Measurements from ENCODE around the gene SEMA5A. TPM values are rescaled to one million over a fixed set of nuclear protein-coding genes. Genes with fewer than 3 reads are reported as not detected.

Gene SEMA5A
- total RNA-seq, 1 donor from 2014 or later, result 13.8 TPM

DNA sequence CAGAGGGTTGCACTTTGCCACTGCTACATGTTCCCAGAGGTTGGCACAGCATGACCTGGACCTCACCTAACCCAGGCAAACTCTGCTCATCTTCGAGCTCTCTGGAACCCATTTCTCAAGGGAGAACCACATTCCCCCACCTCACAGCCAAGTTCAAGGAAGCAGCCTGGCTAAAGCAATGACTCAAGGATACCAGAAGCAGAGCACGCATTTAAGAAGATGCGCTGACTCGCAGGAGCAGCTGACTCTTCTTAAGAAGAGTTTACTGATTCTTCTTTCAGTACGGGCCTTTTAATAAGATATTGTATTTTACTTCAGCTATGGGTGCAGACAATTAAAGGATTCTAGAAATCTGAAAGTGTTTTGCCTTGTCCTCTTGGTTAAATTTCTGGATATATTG, 4.1 kb upstream of the SEMA5A start:
- FAIRE-seq (no peak), DNase-seq (ENCODE audit: low read depth) (peak; percentile 27)
- Mint-ChIP-seq H3K27ac (ENCODE audit: unreplicated experiment) (no peak overlapping the region), H3K9me3 (ENCODE audit: unreplicated experiment) (no peaks in the 10 kb centered on the region), H3K4me1 (ENCODE audit: low read depth, unreplicated experiment) (peaks cover 16% of the 10 kb centered on the region), H3K36me3 (ENCODE audit: low read depth, unreplicated experiment) (peaks cover 31% of the 10 kb centered on the region), H3K27me3 (ENCODE audit: low read depth, unreplicated experiment) (no peaks in the 10 kb centered on the region), H3K4me3 (ENCODE audit: unreplicated experiment) (no peak overlapping the region)
- Histone ChIP-seq H2AFZ (ENCODE audit: low read depth, low read length) (no peak overlapping the region), H3K4me3 (ENCODE audit: insufficient read depth, low read depth, low read length) (no peak overlapping the region), H3K27me3 (ENCODE audit: insufficient read depth, low read length) (no peaks in the 10 kb centered on the region), H4K20me1 (ENCODE audit: insufficient read depth, low read length) (peaks cover 3% of the 10 kb centered on the region), H3K9me3 (ENCODE audit: insufficient read depth, low read depth, low read length) (no peaks in the 10 kb centered on the region), H3K27ac (ENCODE audit: low read depth, low read length) (no peak overlapping the region), H3K9ac (ENCODE audit: low read length) (no peak overlapping the region), H3K4me1 (ENCODE audit: insufficient read depth, low read length) (peaks cover 3% of the 10 kb centered on the region), H3K36me3 (ENCODE audit: insufficient read depth, low read length) (peaks cover 33% of the 10 kb centered on the region), H3K4me2 (ENCODE audit: low read length) (no peak overlapping the region), H3K79me2 (ENCODE audit: insufficient read depth, low read length) (peaks cover 41% of the 10 kb centered on the region)
- TF ChIP-seq, protein P1, sequence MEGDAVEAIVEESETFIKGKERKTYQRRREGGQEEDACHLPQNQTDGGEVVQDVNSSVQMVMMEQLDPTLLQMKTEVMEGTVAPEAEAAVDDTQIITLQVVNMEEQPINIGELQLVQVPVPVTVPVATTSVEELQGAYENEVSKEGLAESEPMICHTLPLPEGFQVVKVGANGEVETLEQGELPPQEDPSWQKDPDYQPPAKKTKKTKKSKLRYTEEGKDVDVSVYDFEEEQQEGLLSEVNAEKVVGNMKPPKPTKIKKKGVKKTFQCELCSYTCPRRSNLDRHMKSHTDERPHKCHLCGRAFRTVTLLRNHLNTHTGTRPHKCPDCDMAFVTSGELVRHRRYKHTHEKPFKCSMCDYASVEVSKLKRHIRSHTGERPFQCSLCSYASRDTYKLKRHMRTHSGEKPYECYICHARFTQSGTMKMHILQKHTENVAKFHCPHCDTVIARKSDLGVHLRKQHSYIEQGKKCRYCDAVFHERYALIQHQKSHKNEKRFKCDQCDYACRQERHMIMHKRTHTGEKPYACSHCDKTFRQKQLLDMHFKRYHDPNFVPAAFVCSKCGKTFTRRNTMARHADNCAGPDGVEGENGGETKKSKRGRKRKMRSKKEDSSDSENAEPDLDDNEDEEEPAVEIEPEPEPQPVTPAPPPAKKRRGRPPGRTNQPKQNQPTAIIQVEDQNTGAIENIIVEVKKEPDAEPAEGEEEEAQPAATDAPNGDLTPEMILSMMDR (IDR thresholded peaks at IDR 0.05; ENCODE audit: insufficient read depth, low read depth, low read length), result no peak

DNA sequence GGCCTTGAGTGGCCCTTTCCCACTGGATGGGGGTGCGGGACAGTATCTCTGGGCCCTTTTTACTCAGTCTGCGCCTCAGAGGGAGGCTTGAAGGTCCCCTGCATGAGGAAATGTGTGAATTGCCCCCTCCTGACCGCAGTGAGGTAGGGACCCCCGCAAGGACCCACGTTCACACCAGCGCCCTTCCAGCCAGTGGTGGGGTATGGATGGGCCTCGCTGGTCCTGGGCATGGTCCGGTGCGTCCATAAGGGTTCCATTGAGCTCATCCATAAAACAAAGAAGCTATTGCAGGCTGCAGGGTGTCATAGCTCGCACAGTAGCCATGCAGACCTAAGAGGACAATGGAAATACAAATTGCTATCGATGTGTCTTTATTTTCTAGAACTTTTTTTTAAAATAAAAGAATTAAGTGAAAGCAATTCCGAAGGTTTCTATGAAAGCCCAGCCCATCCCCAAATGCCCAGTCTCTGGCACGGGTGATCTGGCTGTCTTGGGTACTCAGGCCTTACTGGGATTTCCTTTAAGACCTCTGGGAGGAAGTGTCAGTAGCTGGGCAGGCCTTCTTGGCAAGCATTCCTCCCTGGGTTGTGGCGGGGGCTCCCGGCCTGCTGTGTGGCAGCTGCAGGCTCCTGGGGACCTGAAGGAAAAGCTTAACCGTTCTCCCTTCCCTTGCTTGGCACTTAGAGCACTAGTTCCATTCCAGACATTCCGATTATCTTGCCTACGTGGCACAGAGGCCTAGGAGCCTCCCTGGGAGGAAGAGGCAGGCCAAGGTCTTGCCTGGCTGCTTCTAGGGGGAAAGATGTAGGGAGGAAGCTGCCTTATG, 1.5 kb upstream of the SEMA5A start:
- peak overlapping the region; percentile 94 for H3K4me3 Mint-ChIP-seq (ENCODE audit: unreplicated experiment)
- peak; percentile 77 for DNase-seq (ENCODE audit: low read depth)
- H3K36me3 Mint-ChIP-seq (ENCODE audit: low read depth, unreplicated experiment), result peaks cover 26% of the 10 kb centered on the region
- H4K20me1 ChIP-seq (ENCODE audit: insufficient read depth, low read length), result peaks cover 3% of the 10 kb centered on the region
- peak overlapping the region; percentile 96 for H3K27ac ChIP-seq (ENCODE audit: low read depth, low read length)
- H3K36me3 ChIP-seq (ENCODE audit: insufficient read depth, low read length), result peaks cover 33% of the 10 kb centered on the region
- H3K4me1 Mint-ChIP-seq (ENCODE audit: low read depth, unreplicated experiment), result peaks cover 16% of the 10 kb centered on the region
- H3K4me3 ChIP-seq (ENCODE audit: insufficient read depth, low read depth, low read length), result peak overlapping the region; percentile 95
- H3K4me2 ChIP-seq (ENCODE audit: low read length), result peak overlapping the region; percentile 92
- H3K79me2 ChIP-seq (ENCODE audit: insufficient read depth, low read length), result peaks cover 66% of the 10 kb centered on the region
- FAIRE-seq, result no peak
- no peaks in the 10 kb centered on the region for H3K9me3 Mint-ChIP-seq (ENCODE audit: unreplicated experiment)
- H2AFZ ChIP-seq (ENCODE audit: low read depth, low read length), result peak overlapping the region; percentile 28
- H3K9ac ChIP-seq (ENCODE audit: low read length), result peak overlapping the region; percentile 99
- H3K27me3 Mint-ChIP-seq (ENCODE audit: low read depth, unreplicated experiment), result no peaks in the 10 kb centered on the region
- no peaks in the 10 kb centered on the region for H3K27me3 ChIP-seq (ENCODE audit: insufficient read depth, low read length)
- H3K27ac Mint-ChIP-seq (ENCODE audit: unreplicated experiment), result peak overlapping the region; percentile 97
- TF ChIP-seq, protein P1 (IDR thresholded peaks at IDR 0.05; ENCODE audit: insufficient read depth, low read depth, low read length), result no peak
- TF ChIP-seq EZH2 (IDR thresholded peaks at IDR 0.05; ENCODE audit: insufficient read depth, low read length), result no peak
- H3K4me1 ChIP-seq (ENCODE audit: insufficient read depth, low read length), result peaks cover 6% of the 10 kb centered on the region
- H3K9me3 ChIP-seq (ENCODE audit: insufficient read depth, low read depth, low read length), result no peaks in the 10 kb centered on the region

Data from astrocyte (in vitro differentiated cells and primary cell).